GM18511 (cell line): ENCODE results near the gene FKBP11.
A peak's percentile ranks its signal among the peaks of the same experiment; 100 is the strongest.

ENCODE experiments used
- ATAC-seq: cut with Tn5 transposase; IDR thresholded peaks from one replicate; pipeline ENCODE4 v1.9.1; 2021; ENCODE audit warnings: mild to moderate bottlenecking, moderate library complexity; ENCODE audit not compliant: unreplicated experiment

Gene FKBP11

GRCh38 chr12:48956279-48957140, 31.2 kb upstream of the FKBP11 start:
- peak; percentile 28 for ATAC-seq

- ATAC-seq = no peak
Measured at GRCh38 chr12:48954841-48955501, 29.7 kb upstream of the FKBP11 start.

GRCh38 chr12:48954061-48954460, 28.8 kb upstream of the FKBP11 start:
- ATAC-seq = no peak

- no peak for ATAC-seq
Measured at GRCh38 chr12:48952691-48953090, 27.4 kb upstream of the FKBP11 start.

- ATAC-seq = no peak
Measured at GRCh38 chr12:48947727-48948126, 22.4 kb upstream of the FKBP11 start.

- ATAC-seq = no peak
Measured at GRCh38 chr12:48946943-48947342, 21.7 kb upstream of the FKBP11 start.

- no peak for ATAC-seq
Measured at GRCh38 chr12:48946205-48946604, 20.9 kb upstream of the FKBP11 start.

- no peak for ATAC-seq
Measured at GRCh38 chr12:48943221-48943620, 17.9 kb upstream of the FKBP11 start.

GRCh38 chr12:48940181-48940580, 14.9 kb upstream of the FKBP11 start:
- no peak for ATAC-seq

- ATAC-seq = no peak
Measured at GRCh38 chr12:48938805-48939204, 13.5 kb upstream of the FKBP11 start.

GRCh38 chr12:48937170-48937569, 11.9 kb upstream of the FKBP11 start:
- ATAC-seq = no peak

GRCh38 chr12:48936379-48936979, 11.2 kb upstream of the FKBP11 start:
- ATAC-seq = no peak

- no peak for ATAC-seq
Measured at GRCh38 chr12:48934312-48934706, 9.0 kb upstream of the FKBP11 start.

GRCh38 chr12:48933664-48934311, 8.5 kb upstream of the FKBP11 start:
- no peak for ATAC-seq

GRCh38 chr12:48932878-48933277, 7.6 kb upstream of the FKBP11 start:
- ATAC-seq = no peak

- no peak for ATAC-seq
Measured at GRCh38 chr12:48930475-48930874, 5.2 kb upstream of the FKBP11 start.

- no peak for ATAC-seq
Measured at GRCh38 chr12:48929551-48929950, 4.3 kb upstream of the FKBP11 start.

GRCh38 chr12:48927261-48927660, 2.0 kb upstream of the FKBP11 start:
- no peak for ATAC-seq

GRCh38 chr12:48924617-48925303, 532 bp downstream of the FKBP11 start:
- ATAC-seq = peak; percentile 87

GRCh38 chr12:48923117-48923516, 2.2 kb downstream of the FKBP11 start:
- ATAC-seq = no peak
